IPS-NIHi7 (cell line): ENCODE measurements around the gene AREL1.

ENCODE experiments used
- DNase-seq: peaks from one replicate; pipeline ENCODE4 v3.0.0; 2012; ENCODE audit warnings: mixed read lengths; ENCODE audit errors: extremely low spot score

Gene AREL1

DNA sequence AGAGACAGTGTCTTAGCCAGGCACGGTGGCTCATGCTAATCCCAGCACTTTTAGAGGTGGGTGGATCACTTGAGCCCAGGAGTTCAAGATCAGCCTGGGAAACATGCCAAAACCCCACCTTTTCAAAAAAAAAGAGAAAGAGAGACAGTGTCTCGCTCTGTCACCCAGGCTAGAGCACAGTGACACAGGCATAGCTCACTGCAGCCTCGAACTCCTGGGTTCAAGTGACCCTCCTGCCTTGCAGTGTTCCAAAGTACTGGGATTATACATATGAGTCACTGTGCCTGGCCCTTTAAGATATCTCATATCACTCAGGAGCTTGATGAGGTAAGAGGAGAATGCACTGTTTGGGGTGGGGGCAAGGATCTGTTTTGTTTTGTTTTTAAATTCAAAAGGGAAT, 52.7 kb downstream of the AREL1 start:
- DNase-seq: no peak

- DNase-seq: no peak
These were observed 54.2 kb downstream of the AREL1 start for GRCh38 chr14:74658535-74659131.

DNA sequence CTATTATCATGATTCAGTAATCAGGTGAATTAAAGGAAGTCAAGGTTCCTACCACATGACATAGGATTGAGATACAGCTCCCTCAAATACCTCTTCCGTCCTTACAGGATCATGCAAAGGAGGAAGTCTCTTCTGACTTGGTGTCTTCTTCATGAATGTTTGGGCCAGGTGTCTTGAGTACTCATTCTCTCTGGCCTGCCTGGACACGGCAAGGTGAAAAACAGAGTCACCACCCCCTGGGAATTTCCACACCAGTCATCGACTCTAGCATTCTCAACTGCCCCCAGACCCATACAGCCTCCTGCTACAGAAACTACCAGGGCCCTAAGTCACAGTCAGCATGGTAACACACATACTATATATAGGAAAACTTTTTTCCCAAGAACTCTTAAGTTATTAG, 55.9 kb downstream of the AREL1 start:
- DNase-seq: no peak

DNA sequence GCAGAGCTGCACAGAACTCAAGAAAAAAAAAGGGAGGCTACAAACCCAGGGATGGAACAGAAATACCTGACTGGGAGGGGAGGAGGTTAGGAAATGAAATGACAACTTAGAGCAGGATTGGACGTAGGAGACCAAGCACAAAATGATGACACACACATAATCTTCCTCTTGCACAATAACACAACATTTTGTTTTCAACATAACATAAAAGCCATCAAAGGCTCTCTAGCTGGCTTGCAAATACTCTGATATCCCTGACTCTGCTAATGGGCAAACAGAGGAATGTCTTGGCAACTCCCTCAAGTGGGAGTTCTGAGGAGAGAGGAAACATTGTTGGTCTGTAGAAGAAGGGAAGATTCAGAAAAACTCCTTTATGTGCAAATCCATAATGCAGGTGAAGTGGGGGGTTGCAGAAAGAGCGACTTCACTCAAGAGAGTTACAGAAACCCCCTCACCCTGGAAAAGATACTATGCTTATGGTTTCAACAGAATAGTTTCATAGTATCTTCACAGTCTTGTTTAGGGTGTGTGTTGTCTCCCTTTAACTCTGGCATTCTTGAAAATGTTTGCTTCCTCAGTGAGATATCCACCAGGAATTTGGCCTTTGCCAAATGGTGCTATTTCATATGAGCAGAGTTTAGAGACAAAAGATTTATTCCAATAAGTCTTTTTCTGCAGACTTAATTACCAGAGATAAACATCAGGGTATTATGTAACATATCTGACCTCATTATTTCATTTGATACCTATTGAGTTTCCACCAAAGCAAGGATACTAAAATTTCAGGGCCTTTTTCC, 57.1 kb downstream of the AREL1 start:
- DNase-seq: no peak

GRCh38 chr14:74654931-74655330, 57.9 kb downstream of the AREL1 start:
- no peak for DNase-seq

GRCh38 chr14:74653386-74654138, 59.3 kb downstream of the AREL1 start:
- no peak for DNase-seq

- no peak for DNase-seq
These were observed 60.3 kb downstream of the AREL1 start for GRCh38 chr14:74652541-74652940.

- no peak for DNase-seq
These were observed 61.8 kb downstream of the AREL1 start for GRCh38 chr14:74650927-74651686.

DNA sequence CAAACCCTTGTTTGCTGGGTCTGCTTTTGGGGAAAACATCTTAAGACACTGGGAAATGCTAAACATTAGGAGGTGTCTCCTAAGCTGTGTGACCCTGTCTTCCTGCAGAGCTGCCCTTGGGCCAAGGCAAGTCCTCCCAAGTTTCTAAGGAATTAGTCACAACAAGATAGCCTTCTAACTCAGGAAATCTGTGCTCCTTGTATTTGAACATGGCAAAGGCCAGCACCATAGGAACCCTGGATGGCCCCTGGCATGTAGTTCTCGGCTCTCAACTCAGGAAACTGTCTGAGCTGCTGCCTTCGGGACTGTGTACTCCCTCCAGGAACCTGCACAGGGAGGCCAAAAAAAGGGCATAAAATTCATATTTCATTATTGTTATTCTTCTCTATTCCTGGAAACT, 63.2 kb downstream of the AREL1 start:
- no peak for DNase-seq

GRCh38 chr14:74649167-74649566, 63.7 kb downstream of the AREL1 start:
- DNase-seq: no peak

GRCh38 chr14:74648601-74649000, 64.3 kb downstream of the AREL1 start:
- no peak for DNase-seq

GRCh38 chr14:74647678-74648461, 65.0 kb downstream of the AREL1 start:
- DNase-seq: no peak

DNA sequence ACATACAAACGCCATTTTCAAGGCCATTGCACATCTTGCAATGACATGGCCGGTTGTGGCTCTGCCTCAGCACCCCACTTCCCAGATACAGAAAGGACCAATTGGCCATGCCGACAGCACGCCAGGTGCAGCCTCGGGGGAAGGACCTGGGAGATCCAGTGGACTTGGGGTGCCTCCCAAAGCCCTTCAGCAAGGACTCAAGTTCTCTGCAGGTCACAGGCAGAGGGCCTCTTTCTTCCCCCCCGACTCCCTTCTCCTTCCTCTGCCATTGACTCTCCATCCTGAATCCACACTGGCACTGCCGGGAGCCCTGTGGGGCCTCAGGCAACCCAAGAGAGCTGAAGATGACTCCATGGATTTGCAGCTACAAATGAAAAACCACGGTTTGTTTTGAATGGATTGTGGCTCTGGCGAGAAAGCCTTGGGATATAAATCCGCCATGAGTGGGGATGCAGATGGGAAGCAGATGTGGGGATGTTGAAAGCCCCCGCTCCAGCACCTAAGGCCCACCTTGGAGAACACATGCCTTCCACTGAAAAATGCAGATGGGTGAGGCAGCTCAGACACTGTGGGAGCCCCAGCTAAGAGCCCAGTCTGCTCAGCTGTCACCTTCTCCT, 65.7 kb downstream of the AREL1 start:
- no peak for DNase-seq

- DNase-seq: no peak
These were observed 67.0 kb downstream of the AREL1 start for GRCh38 chr14:74645756-74646470.

GRCh38 chr14:74645244-74645643, 67.6 kb downstream of the AREL1 start:
- DNase-seq: no peak

- no peak for DNase-seq
These were observed 71.1 kb downstream of the AREL1 start for GRCh38 chr14:74641601-74642391.

- no peak for DNase-seq
These were observed 73.9 kb downstream of the AREL1 start for GRCh38 chr14:74638966-74639365.

GRCh38 chr14:74638066-74638465, 74.8 kb downstream of the AREL1 start:
- no peak for DNase-seq

GRCh38 chr14:74637178-74637550, 75.7 kb downstream of the AREL1 start:
- DNase-seq: no peak
